ENCODE measurements around the gene MAOB.

DNA sequence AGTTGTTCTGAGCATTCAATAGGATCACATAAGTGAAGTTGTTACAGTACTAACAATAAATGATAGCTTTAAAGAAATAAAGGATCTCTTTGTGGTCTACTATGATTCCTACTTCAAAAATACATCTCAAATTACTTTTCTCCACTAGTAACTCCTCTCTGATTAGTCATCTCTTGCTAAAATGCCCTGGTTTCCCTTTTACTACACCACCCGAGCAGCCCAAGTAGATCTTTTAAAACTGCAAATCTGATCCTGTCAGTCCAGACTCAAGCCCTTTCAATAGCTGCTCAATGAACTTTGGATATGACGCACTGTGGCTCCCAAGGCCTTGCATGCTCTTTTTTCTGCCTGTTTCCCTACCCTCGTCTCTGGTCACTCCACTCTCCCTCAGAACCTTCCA is 128.6 kb downstream of the MAOB start:
- TF ChIP-seq CTCF (conservative IDR thresholded peaks at IDR 0.05; ENCODE audit: low read depth, low read length) (no peak), EZH2 (IDR thresholded peaks at IDR 0.05; ENCODE audit: low read length, unreplicated experiment) (no peak)

Measured in PC-3 (cell line).